GM06990 (cell line): Measurements from ENCODE around the gene PAPPA.

Experiments
- DNase-seq: peaks from one replicate; pipeline ENCODE4 v3.0.0-alpha.2; 2011; ENCODE audit not compliant: insufficient read length; ENCODE audit errors: extremely low read depth
- H3K27me3 ChIP-seq: replicated peaks from 2 replicates; pipeline ENCODE4 v1.6.0; 2011; ENCODE audit warnings: low read length; ENCODE audit not compliant: control insufficient read depth, insufficient read depth
- H3K36me3 ChIP-seq: 2 replicates; pipeline ENCODE4 v1.5.1; 2011; ENCODE audit warnings: low read length; ENCODE audit not compliant: control insufficient read depth, insufficient read depth
- H3K4me3 ChIP-seq: replicated peaks from 2 replicates; pipeline ENCODE4 v1.5.1; 2011; ENCODE audit warnings: low read depth, mild to moderate bottlenecking, control low read depth, low read length
- CTCF ChIP-seq: IDR thresholded peaks from 2 replicates; pipeline ENCODE4 v1.5.1; 2011; ENCODE audit warnings: low read length, control low read depth, mild to moderate bottlenecking, inconsistent platforms; ENCODE audit not compliant: insufficient read depth, poor library complexity, severe bottlenecking

The PAPPA gene

GRCh38 chr9:116335392-116335791, 181.8 kb downstream of the PAPPA start:
- DNase-seq = no peak

GRCh38 chr9:116336133-116336862, 182.7 kb downstream of the PAPPA start:
- TF ChIP-seq CTCF = no peak
- Histone ChIP-seq H3K36me3 (no peaks in the 10 kb centered on the region), H3K4me3 (no peak overlapping the region), H3K27me3 (no peaks in the 10 kb centered on the region; the same call in none of the 2 replicates)
- no peak for DNase-seq

More at GRCh38 chr9:116335392-116335791, 181.8 kb downstream of the PAPPA start:
- no peak for TF ChIP-seq CTCF
- Histone ChIP-seq H3K4me3 (no peak overlapping the region), H3K27me3 (no peaks in the 10 kb centered on the region; the same call in none of the 2 replicates), H3K36me3 (no peaks in the 10 kb centered on the region)

GRCh38 chr9:116337015-116337414, 183.4 kb downstream of the PAPPA start:
- Histone ChIP-seq H3K36me3 (no peaks in the 10 kb centered on the region), H3K4me3 (no peak overlapping the region), H3K27me3 (no peaks in the 10 kb centered on the region; the same call in none of the 2 replicates)
- DNase-seq = no peak
- TF ChIP-seq CTCF = no peak

GRCh38 chr9:116340270-116340669, 186.7 kb downstream of the PAPPA start:
- no peak for DNase-seq
- TF ChIP-seq CTCF = no peak
- Histone ChIP-seq H3K4me3 (no peak overlapping the region), H3K27me3 (no peaks in the 10 kb centered on the region; the same call in none of the 2 replicates), H3K36me3 (no peaks in the 10 kb centered on the region)

- TF ChIP-seq CTCF = no peak
- Histone ChIP-seq H3K36me3 (no peaks in the 10 kb centered on the region), H3K27me3 (peaks cover 1% of the 10 kb centered on the region), H3K4me3 (no peak overlapping the region)
- DNase-seq = no peak
These were observed 188.5 kb downstream of the PAPPA start for GRCh38 chr9:116342061-116342460.

GRCh38 chr9:116342941-116343340, 189.3 kb downstream of the PAPPA start:
- Histone ChIP-seq H3K36me3 (no peaks in the 10 kb centered on the region), H3K4me3 (no peak overlapping the region), H3K27me3 (peaks cover 1% of the 10 kb centered on the region)
- no peak for DNase-seq
- TF ChIP-seq CTCF = no peak
